D721Med (cell line): ENCODE data around the gene ZSCAN20.

Source experiments
- DNase-seq: peaks from one replicate; pipeline ENCODE4 v3.0.0; 2011; ENCODE audit warnings: low spot score; ENCODE audit not compliant: insufficient read length
- FAIRE-seq: peaks from 2 replicates; lab custom pipeline; 2011; peaks lifted over from hg19 to GRCh38; lab: Jason Lieb, UNC
- CTCF ChIP-seq: IDR thresholded peaks from 2 replicates; pipeline ENCODE4 v1.5.1; 2012; ENCODE audit warnings: mild to moderate bottlenecking, control low read depth; ENCODE audit not compliant: insufficient read depth; ENCODE audit errors: missing control alignments

ZSCAN20 gene

GRCh38 chr1:33468011-33468410 lies 4.4 kb upstream of the ZSCAN20 start:
- DNase-seq (no peak), FAIRE-seq (no peak)
- TF ChIP-seq CTCF: no peak

GRCh38 chr1:33468531-33468930 lies 3.9 kb upstream of the ZSCAN20 start:
- DNase-seq: no peak
- FAIRE-seq: no peak
- TF ChIP-seq CTCF: no peak

- TF ChIP-seq CTCF: no peak
- DNase-seq (no peak), FAIRE-seq (no peak)
Measured at GRCh38 chr1:33468967-33469366, 3.5 kb upstream of the ZSCAN20 start.

GRCh38 chr1:33469691-33470090 lies 2.8 kb upstream of the ZSCAN20 start:
- no peak for DNase-seq
- FAIRE-seq: no peak
- TF ChIP-seq CTCF: no peak

GRCh38 chr1:33470495-33471012 lies 1.9 kb upstream of the ZSCAN20 start:
- FAIRE-seq: no peak
- TF ChIP-seq CTCF: peak; percentile 93
- DNase-seq: peak; percentile 72

- no peak for TF ChIP-seq CTCF
- no peak for FAIRE-seq
- DNase-seq: no peak
Measured at GRCh38 chr1:33471416-33471815, 1.0 kb upstream of the ZSCAN20 start.

GRCh38 chr1:33473900-33474299 lies 1.5 kb downstream of the ZSCAN20 start:
- no peak for DNase-seq
- no peak for FAIRE-seq
- TF ChIP-seq CTCF: no peak
